ENCODE results near the gene IKBIP. TPM values are rescaled to one million over a fixed set of nuclear protein-coding genes. Genes with fewer than 3 reads are reported as not detected.

The IKBIP gene
- total and polyA plus RNA-seq, 9 of the 15 experiments (the other 6 are each of a cell fraction or from before 2014, with no cell fraction given): 3.3 to 19.5 (median 14.9) TPM

DNA sequence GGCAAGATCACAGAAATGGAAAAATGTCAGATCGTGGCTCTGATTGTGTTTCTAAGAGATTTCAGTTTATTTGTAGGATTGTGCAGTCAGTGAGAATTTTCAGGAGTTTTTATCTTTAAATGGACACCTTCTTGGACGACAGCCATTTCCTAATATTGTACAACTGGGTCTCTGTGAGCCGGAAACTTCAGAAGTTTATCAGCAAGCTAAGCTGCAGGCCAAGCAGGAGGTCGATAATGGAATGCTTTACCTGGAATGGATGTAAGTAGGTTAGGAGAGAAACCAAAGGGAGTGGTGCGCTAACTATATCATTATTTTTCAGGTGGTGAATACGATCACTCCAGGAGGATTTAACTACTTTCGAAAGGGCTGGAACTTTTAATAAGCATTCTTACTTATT lies 26.9 kb upstream of the IKBIP start (continued):
- TF ChIP-seq ZNF175 (CRISPR knock-in tag; IDR thresholded peaks at IDR 0.05; ENCODE audit: low read depth) (no peak), TCF3 (CRISPR knock-in tag; IDR thresholded peaks at IDR 0.05) (peak; percentile 70), TAF9B (IDR thresholded peaks at IDR 0.05; ENCODE audit: partially characterized antibody) (no peak), ETV1 (tag; conservative IDR thresholded peaks at IDR 0.05; ENCODE audit: low read depth) (peak; percentile 54), BACH1 (tag; IDR thresholded peaks at IDR 0.05) (no peak), ZNF408 (CRISPR knock-in tag; IDR thresholded peaks at IDR 0.05; ENCODE audit: low read depth) (no peak), NCOR1 (IDR thresholded peaks at IDR 0.05) (peak; percentile 57; the same call in 1 of the 2 replicates), CBFA2T2 (conservative IDR thresholded peaks at IDR 0.05) (peak; percentile 73), NFIC (IDR thresholded peaks at IDR 0.05) (peak; percentile 83), PHTF2 (CRISPR knock-in tag; IDR thresholded peaks at IDR 0.05) (no peak)
- TF ChIP-seq, protein P1, sequence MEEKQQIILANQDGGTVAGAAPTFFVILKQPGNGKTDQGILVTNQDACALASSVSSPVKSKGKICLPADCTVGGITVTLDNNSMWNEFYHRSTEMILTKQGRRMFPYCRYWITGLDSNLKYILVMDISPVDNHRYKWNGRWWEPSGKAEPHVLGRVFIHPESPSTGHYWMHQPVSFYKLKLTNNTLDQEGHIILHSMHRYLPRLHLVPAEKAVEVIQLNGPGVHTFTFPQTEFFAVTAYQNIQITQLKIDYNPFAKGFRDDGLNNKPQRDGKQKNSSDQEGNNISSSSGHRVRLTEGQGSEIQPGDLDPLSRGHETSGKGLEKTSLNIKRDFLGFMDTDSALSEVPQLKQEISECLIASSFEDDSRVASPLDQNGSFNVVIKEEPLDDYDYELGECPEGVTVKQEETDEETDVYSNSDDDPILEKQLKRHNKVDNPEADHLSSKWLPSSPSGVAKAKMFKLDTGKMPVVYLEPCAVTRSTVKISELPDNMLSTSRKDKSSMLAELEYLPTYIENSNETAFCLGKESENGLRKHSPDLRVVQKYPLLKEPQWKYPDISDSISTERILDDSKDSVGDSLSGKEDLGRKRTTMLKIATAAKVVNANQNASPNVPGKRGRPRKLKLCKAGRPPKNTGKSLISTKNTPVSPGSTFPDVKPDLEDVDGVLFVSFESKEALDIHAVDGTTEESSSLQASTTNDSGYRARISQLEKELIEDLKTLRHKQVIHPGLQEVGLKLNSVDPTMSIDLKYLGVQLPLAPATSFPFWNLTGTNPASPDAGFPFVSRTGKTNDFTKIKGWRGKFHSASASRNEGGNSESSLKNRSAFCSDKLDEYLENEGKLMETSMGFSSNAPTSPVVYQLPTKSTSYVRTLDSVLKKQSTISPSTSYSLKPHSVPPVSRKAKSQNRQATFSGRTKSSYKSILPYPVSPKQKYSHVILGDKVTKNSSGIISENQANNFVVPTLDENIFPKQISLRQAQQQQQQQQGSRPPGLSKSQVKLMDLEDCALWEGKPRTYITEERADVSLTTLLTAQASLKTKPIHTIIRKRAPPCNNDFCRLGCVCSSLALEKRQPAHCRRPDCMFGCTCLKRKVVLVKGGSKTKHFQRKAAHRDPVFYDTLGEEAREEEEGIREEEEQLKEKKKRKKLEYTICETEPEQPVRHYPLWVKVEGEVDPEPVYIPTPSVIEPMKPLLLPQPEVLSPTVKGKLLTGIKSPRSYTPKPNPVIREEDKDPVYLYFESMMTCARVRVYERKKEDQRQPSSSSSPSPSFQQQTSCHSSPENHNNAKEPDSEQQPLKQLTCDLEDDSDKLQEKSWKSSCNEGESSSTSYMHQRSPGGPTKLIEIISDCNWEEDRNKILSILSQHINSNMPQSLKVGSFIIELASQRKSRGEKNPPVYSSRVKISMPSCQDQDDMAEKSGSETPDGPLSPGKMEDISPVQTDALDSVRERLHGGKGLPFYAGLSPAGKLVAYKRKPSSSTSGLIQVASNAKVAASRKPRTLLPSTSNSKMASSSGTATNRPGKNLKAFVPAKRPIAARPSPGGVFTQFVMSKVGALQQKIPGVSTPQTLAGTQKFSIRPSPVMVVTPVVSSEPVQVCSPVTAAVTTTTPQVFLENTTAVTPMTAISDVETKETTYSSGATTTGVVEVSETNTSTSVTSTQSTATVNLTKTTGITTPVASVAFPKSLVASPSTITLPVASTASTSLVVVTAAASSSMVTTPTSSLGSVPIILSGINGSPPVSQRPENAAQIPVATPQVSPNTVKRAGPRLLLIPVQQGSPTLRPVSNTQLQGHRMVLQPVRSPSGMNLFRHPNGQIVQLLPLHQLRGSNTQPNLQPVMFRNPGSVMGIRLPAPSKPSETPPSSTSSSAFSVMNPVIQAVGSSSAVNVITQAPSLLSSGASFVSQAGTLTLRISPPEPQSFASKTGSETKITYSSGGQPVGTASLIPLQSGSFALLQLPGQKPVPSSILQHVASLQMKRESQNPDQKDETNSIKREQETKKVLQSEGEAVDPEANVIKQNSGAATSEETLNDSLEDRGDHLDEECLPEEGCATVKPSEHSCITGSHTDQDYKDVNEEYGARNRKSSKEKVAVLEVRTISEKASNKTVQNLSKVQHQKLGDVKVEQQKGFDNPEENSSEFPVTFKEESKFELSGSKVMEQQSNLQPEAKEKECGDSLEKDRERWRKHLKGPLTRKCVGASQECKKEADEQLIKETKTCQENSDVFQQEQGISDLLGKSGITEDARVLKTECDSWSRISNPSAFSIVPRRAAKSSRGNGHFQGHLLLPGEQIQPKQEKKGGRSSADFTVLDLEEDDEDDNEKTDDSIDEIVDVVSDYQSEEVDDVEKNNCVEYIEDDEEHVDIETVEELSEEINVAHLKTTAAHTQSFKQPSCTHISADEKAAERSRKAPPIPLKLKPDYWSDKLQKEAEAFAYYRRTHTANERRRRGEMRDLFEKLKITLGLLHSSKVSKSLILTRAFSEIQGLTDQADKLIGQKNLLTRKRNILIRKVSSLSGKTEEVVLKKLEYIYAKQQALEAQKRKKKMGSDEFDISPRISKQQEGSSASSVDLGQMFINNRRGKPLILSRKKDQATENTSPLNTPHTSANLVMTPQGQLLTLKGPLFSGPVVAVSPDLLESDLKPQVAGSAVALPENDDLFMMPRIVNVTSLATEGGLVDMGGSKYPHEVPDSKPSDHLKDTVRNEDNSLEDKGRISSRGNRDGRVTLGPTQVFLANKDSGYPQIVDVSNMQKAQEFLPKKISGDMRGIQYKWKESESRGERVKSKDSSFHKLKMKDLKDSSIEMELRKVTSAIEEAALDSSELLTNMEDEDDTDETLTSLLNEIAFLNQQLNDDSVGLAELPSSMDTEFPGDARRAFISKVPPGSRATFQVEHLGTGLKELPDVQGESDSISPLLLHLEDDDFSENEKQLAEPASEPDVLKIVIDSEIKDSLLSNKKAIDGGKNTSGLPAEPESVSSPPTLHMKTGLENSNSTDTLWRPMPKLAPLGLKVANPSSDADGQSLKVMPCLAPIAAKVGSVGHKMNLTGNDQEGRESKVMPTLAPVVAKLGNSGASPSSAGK (IDR thresholded peaks at IDR 0.05): no peak

Data from K562 (cell line).